SKM-1 treated with dmso at 0.1 percent for 144 hours (cell line): Measurements from ENCODE around the gene ERAP2.
"Not testable (repeated sequence)": the region's sequence is repeated elsewhere in the genome, so short reads cannot be mapped to it uniquely, and the experiment has no call there.

Source experiments
- DNase-seq: peaks from one replicate; lab custom pipeline; 2025; ENCODE audit not compliant: unreplicated experiment; lab: John Stamatoyannopoulos, UW

Gene ERAP2

GRCh38 chr5:96896806-96897205 lies 20.5 kb downstream of the ERAP2 start:
- peak; percentile 65 for DNase-seq

- no peak for DNase-seq
These were observed 25.1 kb downstream of the ERAP2 start for GRCh38 chr5:96901384-96901783.

- no peak for DNase-seq
These were observed 25.5 kb downstream of the ERAP2 start for GRCh38 chr5:96901841-96902240.

- DNase-seq, result no peak
These were observed 26.6 kb downstream of the ERAP2 start for GRCh38 chr5:96902876-96903275.

GRCh38 chr5:96903300-96903699 lies 27.0 kb downstream of the ERAP2 start:
- DNase-seq, result no peak

GRCh38 chr5:96904054-96904931 lies 28.0 kb downstream of the ERAP2 start:
- no peak for DNase-seq

- peak; percentile 29 for DNase-seq
These were observed 29.6 kb downstream of the ERAP2 start for GRCh38 chr5:96905864-96906263.

- DNase-seq, result no peak
These were observed 32.7 kb downstream of the ERAP2 start for GRCh38 chr5:96909003-96909402.

GRCh38 chr5:96909435-96909834 lies 33.1 kb downstream of the ERAP2 start:
- DNase-seq, result no peak

- DNase-seq, result no peak
These were observed 34.8 kb downstream of the ERAP2 start for GRCh38 chr5:96911139-96911538.

GRCh38 chr5:96913233-96913632 lies 36.9 kb downstream of the ERAP2 start:
- DNase-seq, result no peak

GRCh38 chr5:96919754-96920197 lies 43.5 kb downstream of the ERAP2 start:
- DNase-seq, result no peak

- no peak for DNase-seq
These were observed 44.5 kb downstream of the ERAP2 start for GRCh38 chr5:96920744-96921355.

- DNase-seq, result no peak
These were observed 46.4 kb downstream of the ERAP2 start for GRCh38 chr5:96922499-96923244.

GRCh38 chr5:96924016-96924443 lies 47.7 kb downstream of the ERAP2 start:
- no peak for DNase-seq

- DNase-seq, result no peak
These were observed 50.0 kb downstream of the ERAP2 start for GRCh38 chr5:96926276-96926675.

- DNase-seq, result no peak
These were observed 50.7 kb downstream of the ERAP2 start for GRCh38 chr5:96927008-96927407.

- DNase-seq, result no peak
These were observed 52.8 kb downstream of the ERAP2 start for GRCh38 chr5:96928931-96929708.

GRCh38 chr5:96930058-96930457 lies 53.8 kb downstream of the ERAP2 start:
- DNase-seq, result no peak

GRCh38 chr5:96930589-96930988 lies 54.3 kb downstream of the ERAP2 start:
- no peak for DNase-seq

GRCh38 chr5:96931037-96931436 lies 54.7 kb downstream of the ERAP2 start:
- DNase-seq, result not testable (repeated sequence)
